ENCODE data around the gene ABCC1. TPM values are rescaled to one million over a fixed set of nuclear protein-coding genes. Genes with fewer than 3 reads are reported as not detected.

The ABCC1 gene
- total RNA-seq, 1 experiment from 2014 or later: 16.1 TPM

- Histone ChIP-seq H3K9me2 (replicated peaks; ENCODE audit: low read length) (no peaks in the 10 kb centered on the region), H3K9me3 (ENCODE audit: low read length) (no peaks in the 10 kb centered on the region), H4K20me1 (ENCODE audit: low read length) (no peaks in the 10 kb centered on the region), H3K36me3 (ENCODE audit: low read depth, low read length) (no peaks in the 10 kb centered on the region), H3K27ac (ENCODE audit: low read length) (no peak overlapping the region), H3K9ac (ENCODE audit: low read length) (no peak overlapping the region), H3F3A (ENCODE audit: low read length, unreplicated experiment) (no peaks in the 10 kb centered on the region), H3K4me2 (ENCODE audit: low read length) (no peak overlapping the region), H3K4me1 (ENCODE audit: insufficient read depth, low read length) (no peaks in the 10 kb centered on the region), H3K27me3 (ENCODE audit: low read length) (no peaks in the 10 kb centered on the region), H3K4me3 (ENCODE audit: low read length) (no peak overlapping the region), H2AFZ (ENCODE audit: low read length) (no peak overlapping the region), H3K79me2 (ENCODE audit: low read length) (no peaks in the 10 kb centered on the region)
- ChIA-PET CTCF (no interaction called here), POLR2A (ENCODE audit: unreplicated experiment) (no interaction called here)
- TF ChIP-seq EZH2phosphoT487 (IDR thresholded peaks at IDR 0.05; ENCODE audit: borderline replicate concordance, low read length) (no peak), CTCF (conservative IDR thresholded peaks at IDR 0.05; ENCODE audit: low read depth, low read length) (no peak), EZH2 (IDR thresholded peaks at IDR 0.05; ENCODE audit: low read length, unreplicated experiment) (no peak)
- ATAC-seq: no peak
- no TSS peak for BruUV-seq (replicated peaks)
- intact Hi-C loops (cut with micrococcal nuclease): no loop called here
- no peak for DNase-seq
Measured at GRCh38 chr16:16186820-16187219, 237.4 kb downstream of the ABCC1 start.

- no peaks in the 10 kb centered on the region for H4K20me1 ChIP-seq (ENCODE audit: low read length)
- H3F3A ChIP-seq (ENCODE audit: low read length, unreplicated experiment): no peaks in the 10 kb centered on the region
- H3K79me2 ChIP-seq (ENCODE audit: low read length): no peaks in the 10 kb centered on the region
- no TSS peak for BruUV-seq (replicated peaks)
- ATAC-seq (no peak), DNase-seq (no peak)
- no peak overlapping the region for H3K4me3 ChIP-seq (ENCODE audit: low read length)
- H3K4me2 ChIP-seq (ENCODE audit: low read length): no peak overlapping the region
- no peak overlapping the region for H3K27ac ChIP-seq (ENCODE audit: low read length)
- no peaks in the 10 kb centered on the region for H3K4me1 ChIP-seq (ENCODE audit: insufficient read depth, low read length)
- no peaks in the 10 kb centered on the region for H3K27me3 ChIP-seq (ENCODE audit: low read length)
- H3K9ac ChIP-seq (ENCODE audit: low read length): no peak overlapping the region
- ChIA-PET POLR2A (ENCODE audit: unreplicated experiment) (no interaction called here), CTCF (no interaction called here)
- H3K36me3 ChIP-seq (ENCODE audit: low read depth, low read length): no peaks in the 10 kb centered on the region
- intact Hi-C loops (cut with micrococcal nuclease): no loop called here
- H3K9me2 ChIP-seq (replicated peaks; ENCODE audit: low read length): no peaks in the 10 kb centered on the region
- no peak overlapping the region for H2AFZ ChIP-seq (ENCODE audit: low read length)
- H3K9me3 ChIP-seq (ENCODE audit: low read length): no peaks in the 10 kb centered on the region
- TF ChIP-seq CTCF (conservative IDR thresholded peaks at IDR 0.05; ENCODE audit: low read depth, low read length): no peak
- TF ChIP-seq EZH2 (IDR thresholded peaks at IDR 0.05; ENCODE audit: low read length, unreplicated experiment): no peak
- no peak for TF ChIP-seq EZH2phosphoT487 (IDR thresholded peaks at IDR 0.05; ENCODE audit: borderline replicate concordance, low read length)
Measured at GRCh38 chr16:16188827-16189226, 239.4 kb downstream of the ABCC1 start.

GRCh38 chr16:16189842-16190241 lies 240.4 kb downstream of the ABCC1 start:
- no peak overlapping the region for H3K27ac ChIP-seq (ENCODE audit: low read length)
- ATAC-seq (no peak), DNase-seq (no peak)
- no peaks in the 10 kb centered on the region for H4K20me1 ChIP-seq (ENCODE audit: low read length)
- H3K9me3 ChIP-seq (ENCODE audit: low read length): no peaks in the 10 kb centered on the region
- no peak for TF ChIP-seq EZH2phosphoT487 (IDR thresholded peaks at IDR 0.05; ENCODE audit: borderline replicate concordance, low read length)
- no peak for TF ChIP-seq EZH2 (IDR thresholded peaks at IDR 0.05; ENCODE audit: low read length, unreplicated experiment)
- TF ChIP-seq CTCF (conservative IDR thresholded peaks at IDR 0.05; ENCODE audit: low read depth, low read length): no peak
- H3K4me2 ChIP-seq (ENCODE audit: low read length): no peak overlapping the region
- CTCF ChIA-PET: no interaction called here
- H3K9ac ChIP-seq (ENCODE audit: low read length): no peak overlapping the region
- POLR2A ChIA-PET (ENCODE audit: unreplicated experiment): no interaction called here
- H3K4me3 ChIP-seq (ENCODE audit: low read length): no peak overlapping the region
- no peaks in the 10 kb centered on the region for H3K4me1 ChIP-seq (ENCODE audit: insufficient read depth, low read length)
- H3K27me3 ChIP-seq (ENCODE audit: low read length): no peaks in the 10 kb centered on the region
- no peaks in the 10 kb centered on the region for H3K79me2 ChIP-seq (ENCODE audit: low read length)
- intact Hi-C loops (cut with micrococcal nuclease): loop anchor here (5.0 kb wide), 1 partner anchor 433 kb away; no protein-coding TSS in a partner anchor
- H3F3A ChIP-seq (ENCODE audit: low read length, unreplicated experiment): no peaks in the 10 kb centered on the region
- H2AFZ ChIP-seq (ENCODE audit: low read length): no peak overlapping the region
- no TSS peak for BruUV-seq (replicated peaks)
- no peaks in the 10 kb centered on the region for H3K9me2 ChIP-seq (replicated peaks; ENCODE audit: low read length)
- no peaks in the 10 kb centered on the region for H3K36me3 ChIP-seq (ENCODE audit: low read depth, low read length)

Measured in PC-3 (cell line).